ENCODE results near the gene PLCB1.
"Not testable (repeated sequence)": the region's sequence is repeated elsewhere in the genome, so short reads cannot be mapped to it uniquely, and the experiment has no call there.

The PLCB1 gene

GRCh38 chr20:8851919-8852318 is 719.9 kb downstream of the PLCB1 start:
- not testable (repeated sequence) for DNase-seq (ENCODE audit: low spot score); H4K8ac ChIP-seq (ENCODE audit: low read depth, low read length); H4K91ac ChIP-seq (ENCODE audit: low read depth, low read length, poor library complexity); H3K18ac ChIP-seq (ENCODE audit: low read length); H3K9ac ChIP-seq (ENCODE audit: low read depth, low read length, poor library complexity); H3K27ac ChIP-seq (replicated peaks; ENCODE audit: low read length); H2BK15ac ChIP-seq (ENCODE audit: low read length); H2BK12ac ChIP-seq (ENCODE audit: low read length); H2BK5ac ChIP-seq (ENCODE audit: low read length); H2AK5ac ChIP-seq (ENCODE audit: low read depth, low read length); H3K4me1 ChIP-seq (ENCODE audit: control insufficient read depth in 2 of 2, insufficient read depth in 1 of 2, low read depth in 1 of 2, low read length in 2 of 2); H2BK120ac ChIP-seq (ENCODE audit: low read depth, low read length); H3K4ac ChIP-seq (ENCODE audit: low read length); H3K4me2 ChIP-seq (ENCODE audit: insufficient read depth, low read length, poor library complexity, severe bottlenecking); H3K4me3 ChIP-seq (ENCODE audit: low read length in 2 of 2); H2AFZ ChIP-seq (ENCODE audit: low read length); H3K9me3 ChIP-seq (replicated peaks in 1 of 2; ENCODE audit: control insufficient read depth in 2 of 2, insufficient read depth in 1 of 2, low read depth in 1 of 2, low read length in 2 of 2); H3K79me1 ChIP-seq (ENCODE audit: low read depth, low read length); H3K27me3 ChIP-seq (ENCODE audit: control insufficient read depth in 3 of 3, insufficient read depth in 3 of 3, low read depth in 1 of 3, low read length in 3 of 3); H3K36me3 ChIP-seq (replicated peaks in 1 of 2; ENCODE audit: control insufficient read depth in 2 of 2, insufficient read depth in 2 of 2, low read length in 2 of 2); H3K23ac ChIP-seq (ENCODE audit: low read depth, low read length, poor library complexity); H3K14ac ChIP-seq (ENCODE audit: low read length)
- no CpG with 5 or more reads among the region's 2 CpGs for WGBS, 2 donors (ENCODE audit: extremely low coverage in 2 of 2, insufficient read length in 2 of 2, insufficient replicate concordance in 1 of 2)

- H2AK5ac ChIP-seq (ENCODE audit: low read depth, low read length); H3K27ac ChIP-seq (replicated peaks; ENCODE audit: low read length); H4K91ac ChIP-seq (ENCODE audit: low read depth, low read length, poor library complexity); H3K23ac ChIP-seq (ENCODE audit: low read depth, low read length, poor library complexity); H3K36me3 ChIP-seq (replicated peaks in 1 of 2; ENCODE audit: control insufficient read depth in 2 of 2, insufficient read depth in 2 of 2, low read length in 2 of 2); H3K18ac ChIP-seq (ENCODE audit: low read length); H3K4ac ChIP-seq (ENCODE audit: low read length); H3K4me3 ChIP-seq (ENCODE audit: low read length in 2 of 2); H3K79me1 ChIP-seq (ENCODE audit: low read depth, low read length); DNase-seq (ENCODE audit: low spot score); H3K14ac ChIP-seq (ENCODE audit: low read length); H2BK15ac ChIP-seq (ENCODE audit: low read length); H3K9me3 ChIP-seq (replicated peaks in 1 of 2; ENCODE audit: control insufficient read depth in 2 of 2, insufficient read depth in 1 of 2, low read depth in 1 of 2, low read length in 2 of 2); H2AFZ ChIP-seq (ENCODE audit: low read length); H3K4me1 ChIP-seq (ENCODE audit: control insufficient read depth in 2 of 2, insufficient read depth in 1 of 2, low read depth in 1 of 2, low read length in 2 of 2); H2BK5ac ChIP-seq (ENCODE audit: low read length); H3K9ac ChIP-seq (ENCODE audit: low read depth, low read length, poor library complexity); H3K4me2 ChIP-seq (ENCODE audit: insufficient read depth, low read length, poor library complexity, severe bottlenecking); H2BK120ac ChIP-seq (ENCODE audit: low read depth, low read length); H2BK12ac ChIP-seq (ENCODE audit: low read length); H3K27me3 ChIP-seq (ENCODE audit: control insufficient read depth in 3 of 3, insufficient read depth in 3 of 3, low read depth in 1 of 3, low read length in 3 of 3); H4K8ac ChIP-seq (ENCODE audit: low read depth, low read length): not testable (repeated sequence)
- no CpG with 5 or more reads among the region's 3 CpGs for WGBS, 2 donors (ENCODE audit: extremely low coverage in 2 of 2, insufficient read length in 2 of 2, insufficient replicate concordance in 1 of 2)
These were observed 721.1 kb downstream of the PLCB1 start for GRCh38 chr20:8853211-8853610.

GRCh38 chr20:8853805-8854338 is 721.8 kb downstream of the PLCB1 start:
- no peak overlapping the region for H3K14ac ChIP-seq (ENCODE audit: low read length)
- H3K4me2 ChIP-seq (ENCODE audit: insufficient read depth, low read length, poor library complexity, severe bottlenecking) = no peak overlapping the region
- H2BK5ac ChIP-seq (ENCODE audit: low read length) = no peak overlapping the region
- DNase-seq (ENCODE audit: low spot score) = peak; percentile 76
- peaks cover 0 to 3% of the 10 kb centered on the region in 2 donors for H3K9me3 ChIP-seq (replicated peaks in 1 of 2; ENCODE audit: control insufficient read depth in 2 of 2, insufficient read depth in 1 of 2, low read depth in 1 of 2, low read length in 2 of 2)
- H3K4me1 ChIP-seq (ENCODE audit: control insufficient read depth in 2 of 2, insufficient read depth in 1 of 2, low read depth in 1 of 2, low read length in 2 of 2) = peaks cover 6% of the 10 kb centered on the region in 2 donors
- H2BK12ac ChIP-seq (ENCODE audit: low read length) = no peak overlapping the region
- no peak overlapping the region for H3K18ac ChIP-seq (ENCODE audit: low read length)
- H2AK5ac ChIP-seq (ENCODE audit: low read depth, low read length) = no peak overlapping the region
- H3K23ac ChIP-seq (ENCODE audit: low read depth, low read length, poor library complexity) = no peak overlapping the region
- H4K8ac ChIP-seq (ENCODE audit: low read depth, low read length) = no peak overlapping the region
- no peak overlapping the region for H2BK15ac ChIP-seq (ENCODE audit: low read length)
- H3K36me3 ChIP-seq (replicated peaks in 1 of 2; ENCODE audit: control insufficient read depth in 2 of 2, insufficient read depth in 2 of 2, low read length in 2 of 2) = no peaks in the 10 kb centered on the region
- H3K79me1 ChIP-seq (ENCODE audit: low read depth, low read length) = no peaks in the 10 kb centered on the region
- H3K4me3 ChIP-seq (ENCODE audit: low read length in 2 of 2) = no peak overlapping the region
- H3K27ac ChIP-seq (replicated peaks; ENCODE audit: low read length) = no peak overlapping the region
- no peak overlapping the region for H2BK120ac ChIP-seq (ENCODE audit: low read depth, low read length)
- WGBS, 2 donors (ENCODE audit: extremely low coverage in 2 of 2, insufficient read length in 2 of 2, insufficient replicate concordance in 1 of 2) = no CpG with 5 or more reads among the region's 6 CpGs
- H3K4ac ChIP-seq (ENCODE audit: low read length) = no peak overlapping the region
- no peak overlapping the region for H4K91ac ChIP-seq (ENCODE audit: low read depth, low read length, poor library complexity)
- H3K9ac ChIP-seq (ENCODE audit: low read depth, low read length, poor library complexity) = no peak overlapping the region
- peak overlapping the region; percentile 75 for H2AFZ ChIP-seq (ENCODE audit: low read length)
- no peaks in the 10 kb centered on the region for H3K27me3 ChIP-seq (ENCODE audit: control insufficient read depth in 3 of 3, insufficient read depth in 3 of 3, low read depth in 1 of 3, low read length in 3 of 3)

GRCh38 chr20:8854571-8854970 is 722.5 kb downstream of the PLCB1 start:
- no peak overlapping the region for H3K23ac ChIP-seq (ENCODE audit: low read depth, low read length, poor library complexity)
- H2BK12ac ChIP-seq (ENCODE audit: low read length) = no peak overlapping the region
- no peak for DNase-seq (ENCODE audit: low spot score)
- H3K9me3 ChIP-seq (replicated peaks in 1 of 2; ENCODE audit: control insufficient read depth in 2 of 2, insufficient read depth in 1 of 2, low read depth in 1 of 2, low read length in 2 of 2) = peaks cover 0 to 3% of the 10 kb centered on the region in 2 donors
- H3K9ac ChIP-seq (ENCODE audit: low read depth, low read length, poor library complexity) = no peak overlapping the region
- no peak overlapping the region for H4K8ac ChIP-seq (ENCODE audit: low read depth, low read length)
- H3K36me3 ChIP-seq (replicated peaks in 1 of 2; ENCODE audit: control insufficient read depth in 2 of 2, insufficient read depth in 2 of 2, low read length in 2 of 2) = no peaks in the 10 kb centered on the region
- no peak overlapping the region for H3K18ac ChIP-seq (ENCODE audit: low read length)
- H3K27me3 ChIP-seq (ENCODE audit: control insufficient read depth in 3 of 3, insufficient read depth in 3 of 3, low read depth in 1 of 3, low read length in 3 of 3) = no peaks in the 10 kb centered on the region
- no CpG with 5 or more reads among the region's 12 CpGs for WGBS, 2 donors (ENCODE audit: extremely low coverage in 2 of 2, insufficient read length in 2 of 2, insufficient replicate concordance in 1 of 2)
- no peak overlapping the region for H3K4ac ChIP-seq (ENCODE audit: low read length)
- H3K4me1 ChIP-seq (ENCODE audit: control insufficient read depth in 2 of 2, insufficient read depth in 1 of 2, low read depth in 1 of 2, low read length in 2 of 2) = peaks cover 6% of the 10 kb centered on the region in 2 donors
- no peak overlapping the region for H3K27ac ChIP-seq (replicated peaks; ENCODE audit: low read length)
- H4K91ac ChIP-seq (ENCODE audit: low read depth, low read length, poor library complexity) = no peak overlapping the region
- H2BK120ac ChIP-seq (ENCODE audit: low read depth, low read length) = no peak overlapping the region
- no peaks in the 10 kb centered on the region for H3K79me1 ChIP-seq (ENCODE audit: low read depth, low read length)
- H3K14ac ChIP-seq (ENCODE audit: low read length) = no peak overlapping the region
- H2AFZ ChIP-seq (ENCODE audit: low read length) = peak overlapping the region; percentile 75
- no peak overlapping the region for H3K4me2 ChIP-seq (ENCODE audit: insufficient read depth, low read length, poor library complexity, severe bottlenecking)
- no peak overlapping the region for H3K4me3 ChIP-seq (ENCODE audit: low read length in 2 of 2)
- no peak overlapping the region for H2BK5ac ChIP-seq (ENCODE audit: low read length)
- no peak overlapping the region for H2AK5ac ChIP-seq (ENCODE audit: low read depth, low read length)
- no peak overlapping the region for H2BK15ac ChIP-seq (ENCODE audit: low read length)

Data from neuronal stem cell (in vitro differentiated cells).